Stimulated activated CD8-positive, alpha-beta memory T cell treated with anti-CD3 and anti-CD28 coated beads, Interleukin-15, amount 100 ng/mL, for 1 hour (primary cell): Measurements from ENCODE around the gene TEX101.

Experiments used
- DNase-seq: peaks from one replicate; pipeline ENCODE4 v3.0.0-alpha.2; 2020; ENCODE audit warnings: low read depth

TEX101 gene

GRCh38 chr19:43447655-43448054 lies 33.0 kb downstream of the TEX101 start:
- no peak for DNase-seq

GRCh38 chr19:43450545-43450997 lies 35.9 kb downstream of the TEX101 start:
- no peak for DNase-seq

DNA sequence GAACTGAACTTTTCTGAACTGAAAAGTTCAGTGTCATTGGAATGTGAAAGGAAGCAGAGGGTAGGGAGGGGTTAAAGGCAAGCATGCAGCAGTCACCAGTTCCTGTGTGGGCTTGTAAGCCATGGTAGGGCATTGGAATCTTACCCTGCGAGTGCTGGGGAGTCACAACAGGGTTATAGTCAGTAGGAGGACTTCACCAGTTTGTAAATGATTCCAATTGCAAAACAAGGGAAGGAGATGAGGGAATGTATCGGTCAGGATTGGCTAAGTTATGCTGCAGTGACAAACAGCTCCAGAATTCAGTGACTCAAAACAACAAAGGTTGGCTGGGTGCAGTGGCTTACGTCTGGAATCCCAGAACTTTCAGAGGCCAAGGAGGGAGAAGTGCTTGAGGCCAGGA lies 37.9 kb downstream of the TEX101 start:
- DNase-seq = no peak

DNA sequence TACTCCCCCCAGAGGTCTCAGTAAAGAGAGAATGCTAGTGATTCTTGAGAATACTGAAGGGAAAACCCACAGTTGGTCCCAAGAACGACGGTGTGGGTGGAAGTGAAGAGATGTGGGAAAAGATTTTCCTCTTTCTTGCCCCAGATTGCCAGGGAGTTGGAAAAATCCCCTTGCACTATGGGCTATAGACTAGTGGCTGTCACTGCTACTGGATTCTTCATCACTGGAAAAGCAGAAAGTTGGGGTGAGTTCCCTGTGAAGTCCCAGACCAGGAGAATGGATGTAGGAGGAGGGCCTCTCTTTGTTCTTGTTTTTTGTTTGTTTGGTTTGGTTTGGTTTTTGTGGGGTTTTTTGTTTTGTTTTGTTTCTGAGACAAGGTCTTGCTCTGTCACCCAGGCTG lies 39.3 kb downstream of the TEX101 start:
- DNase-seq = no peak

DNA sequence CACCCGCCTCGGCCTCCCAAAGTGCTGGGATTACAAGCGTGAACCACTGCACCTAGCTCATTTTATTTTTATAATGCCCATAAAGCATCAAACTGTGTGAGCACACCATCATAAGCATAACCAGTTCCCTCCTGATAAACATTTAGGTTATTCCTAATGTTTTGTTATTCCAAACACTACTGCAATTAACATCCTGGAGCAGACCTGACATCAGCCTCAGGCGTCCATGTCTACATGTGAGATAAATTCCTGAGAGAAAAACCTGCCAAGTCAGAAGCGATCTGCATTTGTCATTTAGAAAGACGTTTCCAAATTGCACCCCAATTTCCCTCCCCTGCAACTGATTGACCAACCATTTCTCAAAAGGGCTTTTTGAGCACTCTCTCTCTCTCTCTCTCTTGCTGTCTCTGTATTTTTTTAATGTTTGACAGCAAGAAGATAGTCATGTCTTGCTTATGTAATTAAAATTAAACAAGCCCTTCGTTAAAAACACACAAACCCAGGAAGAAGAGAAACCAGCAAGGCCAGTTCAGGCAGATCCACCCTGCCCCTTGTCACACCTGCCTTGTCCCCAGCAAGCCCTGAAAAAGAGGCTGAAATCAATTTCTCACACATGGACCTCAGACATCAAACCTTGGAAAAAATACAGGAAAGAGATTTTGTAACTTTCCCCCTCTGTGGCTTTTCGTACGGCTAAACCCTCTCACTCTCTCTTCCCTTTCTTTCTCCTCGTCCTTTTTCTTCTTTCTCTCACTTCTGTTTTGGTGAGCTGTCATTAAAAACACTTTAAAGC lies 40.8 kb downstream of the TEX101 start:
- no peak for DNase-seq

DNA sequence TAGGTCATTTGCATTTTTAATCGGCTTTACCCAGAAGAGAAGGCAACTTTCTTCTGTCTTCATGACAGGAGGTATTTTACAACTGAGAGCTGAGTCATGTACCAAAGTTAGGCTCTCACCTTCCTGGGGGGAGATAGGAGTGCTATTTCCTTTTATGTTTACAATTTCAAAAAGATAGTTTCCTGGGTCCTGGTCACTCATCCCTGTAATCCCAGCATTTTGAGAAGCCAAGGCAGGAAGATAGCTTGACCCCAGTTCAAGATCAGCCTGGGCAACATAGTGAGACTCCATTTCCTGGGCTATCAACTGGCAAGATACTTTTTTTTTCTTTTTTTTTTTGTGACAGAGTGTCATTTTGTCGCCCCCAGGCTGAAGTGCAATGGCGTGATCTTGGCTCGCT lies 43.1 kb downstream of the TEX101 start:
- no peak for DNase-seq

DNA sequence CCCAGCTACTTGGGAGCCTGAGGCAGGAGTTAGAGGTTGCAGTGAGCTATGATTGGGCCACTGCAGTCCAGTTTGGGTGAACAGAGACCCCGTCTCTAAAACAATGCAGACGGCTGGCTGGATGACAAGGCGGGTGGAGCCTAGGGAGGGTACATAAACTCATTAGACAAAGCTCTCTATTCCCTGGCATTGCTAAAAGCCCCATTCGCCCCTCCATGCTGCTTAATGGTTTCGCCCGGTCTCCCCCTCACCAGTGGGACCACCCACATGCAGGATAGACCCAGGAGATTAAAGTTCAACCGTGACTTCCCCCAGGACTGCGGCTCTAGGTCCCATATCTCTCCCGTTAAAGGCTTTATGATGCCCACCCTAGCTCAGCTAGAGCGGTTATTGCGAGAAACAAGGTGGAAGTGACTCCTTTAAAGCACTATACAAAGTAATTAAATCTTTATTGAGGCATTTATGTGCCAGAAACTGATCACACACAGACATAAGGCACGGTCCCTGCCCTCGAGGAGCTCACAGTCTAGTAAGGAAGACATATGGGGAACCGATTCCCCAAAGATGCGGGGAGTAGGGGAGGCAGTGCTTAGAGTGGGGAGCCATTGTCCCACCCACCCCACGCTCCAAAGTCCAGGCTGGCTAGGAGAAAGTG lies 45.8 kb downstream of the TEX101 start:
- no peak for DNase-seq

- DNase-seq = no peak
These were observed 46.6 kb downstream of the TEX101 start for GRCh38 chr19:43461303-43461702.

GRCh38 chr19:43462383-43462782 lies 47.7 kb downstream of the TEX101 start:
- no peak for DNase-seq

DNA sequence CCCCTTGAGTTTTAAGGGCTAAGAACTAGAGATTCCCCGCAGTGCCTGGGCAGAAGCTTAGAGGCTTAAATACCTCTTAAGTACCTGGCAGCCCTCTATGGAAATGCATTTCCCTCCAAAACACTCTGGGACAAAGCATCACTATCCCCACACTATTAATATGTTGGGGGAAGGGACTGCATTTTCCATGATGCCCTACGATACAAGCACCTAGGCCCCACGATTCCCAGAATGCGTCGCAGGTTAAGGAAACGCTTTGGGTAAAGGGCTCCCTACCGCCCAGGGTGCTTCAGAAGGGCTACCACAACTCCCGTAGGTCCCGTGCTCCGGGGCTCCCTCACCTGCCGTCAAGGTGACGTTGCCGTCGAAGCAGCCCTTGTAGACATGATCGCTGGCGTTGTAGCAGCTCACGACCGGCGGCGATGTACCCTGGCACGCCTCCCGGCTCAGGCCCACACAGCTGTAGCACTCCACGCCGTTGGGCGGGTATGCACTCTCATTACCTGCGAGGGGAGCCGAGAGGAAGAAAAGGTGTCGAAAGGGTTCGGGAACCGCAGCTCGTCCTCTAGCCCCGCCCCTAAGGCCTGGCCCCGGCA lies 48.2 kb downstream of the TEX101 start:
- no peak for DNase-seq

DNA sequence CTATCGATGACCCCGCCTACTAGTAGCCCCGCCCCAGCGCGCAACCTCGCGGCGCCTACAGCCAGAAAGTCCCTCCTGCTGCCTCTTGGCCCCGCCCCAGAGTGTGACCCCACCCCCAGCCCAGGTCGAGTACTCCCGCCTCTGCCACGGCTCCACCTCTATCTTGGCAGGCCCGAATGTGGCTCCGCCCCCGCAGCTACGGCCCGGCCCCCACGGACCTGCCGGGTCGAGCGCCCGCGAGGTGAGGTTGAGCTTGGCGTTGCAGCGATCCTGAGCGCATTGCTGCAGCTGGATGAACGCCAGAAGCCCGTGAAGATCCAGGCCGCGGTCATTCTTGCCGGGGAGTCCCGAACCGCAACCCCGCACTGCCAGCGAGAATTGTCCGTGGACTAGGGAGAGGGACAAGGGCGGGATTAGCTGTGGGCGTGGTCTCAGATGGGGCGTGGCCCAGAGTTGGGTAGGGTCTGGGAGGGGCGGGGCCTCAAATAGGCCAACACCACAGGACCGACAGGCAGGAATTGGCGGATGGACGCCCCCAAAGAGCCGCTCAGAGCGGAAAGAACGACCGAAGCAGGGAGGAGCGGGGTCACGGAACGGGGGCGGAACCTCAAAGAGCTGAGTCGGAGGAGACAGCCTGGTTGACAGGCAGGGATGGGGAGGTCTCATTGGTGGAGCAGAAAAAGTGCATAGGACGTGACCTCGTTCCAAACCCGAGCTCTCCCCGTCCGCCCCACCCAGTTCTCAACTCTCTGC lies 48.9 kb downstream of the TEX101 start:
- peak; percentile 99 for DNase-seq

GRCh38 chr19:43464134-43464775 lies 49.6 kb downstream of the TEX101 start:
- DNase-seq = peak; percentile 57

DNA sequence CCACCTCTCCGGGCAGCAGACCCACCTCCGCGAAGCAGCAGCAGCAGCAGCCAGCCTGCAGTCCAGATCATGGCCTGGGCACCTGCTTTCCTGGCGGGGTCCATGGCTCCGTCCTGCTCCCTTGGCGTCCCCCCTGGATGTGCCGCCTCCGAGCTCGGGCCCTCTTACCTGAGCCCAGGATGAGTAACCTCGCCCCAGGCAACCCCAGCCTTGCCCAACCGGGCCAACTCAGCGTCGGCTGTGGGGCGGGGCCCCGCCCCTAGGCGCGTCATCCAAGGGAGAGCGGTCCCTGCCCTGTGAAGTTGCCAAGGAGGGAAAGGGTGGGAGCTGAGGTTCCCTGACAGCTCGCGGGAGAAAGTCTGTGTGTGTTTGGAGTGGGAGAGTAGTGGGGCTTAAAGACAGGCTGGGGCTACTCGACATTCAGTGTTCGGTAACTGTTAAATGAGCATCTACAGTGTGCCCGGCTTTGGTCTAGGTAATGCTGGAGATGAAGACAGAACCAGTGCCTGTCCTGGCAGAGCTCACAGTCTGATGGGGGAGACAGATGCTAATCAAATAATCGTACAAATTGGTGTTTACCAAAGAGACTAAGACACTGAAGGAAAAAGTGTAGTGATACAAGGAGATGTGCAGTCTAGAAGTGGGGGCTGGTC lies 50.9 kb downstream of the TEX101 start, which contains the start of gene LYPD3:
Gene LYPD3 (minus strand): TSS at position 141 of the 653 bp plus-strand sequence. CDS start 37 bp downstream, at position 104.
- DNase-seq = no peak

GRCh38 chr19:43466793-43467192 lies 52.1 kb downstream of the TEX101 start:
- DNase-seq = no peak

GRCh38 chr19:43467276-43467675 lies 52.6 kb downstream of the TEX101 start:
- DNase-seq = no peak

DNA sequence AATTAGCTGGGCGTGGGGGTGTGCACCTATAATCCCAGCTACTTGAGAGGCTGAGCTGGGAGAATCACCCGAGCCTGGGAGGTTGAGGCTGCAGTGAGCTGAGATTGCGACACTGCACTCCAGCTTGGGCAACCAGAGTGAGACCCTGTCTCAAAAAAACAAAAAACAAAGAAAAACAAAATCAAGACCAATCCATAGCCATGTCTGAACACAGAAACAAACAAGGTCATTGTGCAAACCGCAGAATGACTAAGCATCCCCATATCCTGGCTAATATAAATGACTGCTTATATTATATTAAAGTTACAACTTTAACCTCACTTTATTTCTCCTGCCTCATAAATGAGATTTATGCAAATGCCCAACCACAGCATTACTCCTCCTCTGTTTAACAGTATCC lies 53.0 kb downstream of the TEX101 start:
- no peak for DNase-seq
